ENCODE measurements around the gene SEC14L1.

DNA sequence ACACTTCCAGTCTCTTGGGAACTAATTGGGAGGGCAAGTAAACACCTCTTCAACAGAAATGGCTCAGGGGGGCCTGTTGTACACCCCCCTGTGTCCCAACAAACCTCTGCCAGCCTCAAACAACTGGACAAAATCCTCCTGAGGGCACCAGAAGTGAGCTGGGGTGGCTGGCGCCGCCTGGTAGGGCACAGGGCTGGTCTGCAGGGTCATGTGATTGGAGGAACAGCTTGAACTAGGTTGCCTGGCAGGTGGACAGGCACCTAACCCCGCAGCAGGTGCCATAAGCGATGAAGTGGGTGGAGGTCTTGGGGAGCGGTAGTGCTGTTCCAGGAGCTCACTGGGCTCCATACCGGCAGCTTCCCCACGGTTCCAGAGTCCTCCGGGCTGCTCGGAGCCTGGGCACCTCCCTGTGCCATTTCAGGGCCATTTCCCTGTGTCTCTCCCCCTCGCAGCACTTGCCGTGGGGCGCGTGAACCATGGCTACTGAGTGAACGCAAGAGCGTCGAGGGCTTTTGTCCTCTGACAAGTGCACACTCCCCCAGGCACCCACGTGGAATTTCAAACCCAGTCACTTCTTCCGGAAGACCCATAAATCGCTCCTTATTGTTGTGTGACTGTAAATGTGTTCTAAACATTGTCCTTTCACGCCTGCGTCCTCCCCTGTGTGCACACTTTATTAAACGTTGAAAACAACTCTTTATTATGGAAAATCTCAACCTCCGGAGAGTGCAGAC lies 101.5 kb downstream of the SEC14L1 start:
- TF ChIP-seq CTCF (IDR thresholded peaks at IDR 0.05) (no peak), POLR2A (IDR thresholded peaks at IDR 0.05) (no peak)
